ENCODE results near the gene POU3F2. TPM values are rescaled to one million over a fixed set of nuclear protein-coding genes. Genes with fewer than 3 reads are reported as not detected.

POU3F2 gene
- total and polyA plus RNA-seq, 9 of the 15 experiments (the other 6 are each of a cell fraction or from before 2014, with no cell fraction given) = 0.08 to 0.46 (median 0.36) TPM

DNA sequence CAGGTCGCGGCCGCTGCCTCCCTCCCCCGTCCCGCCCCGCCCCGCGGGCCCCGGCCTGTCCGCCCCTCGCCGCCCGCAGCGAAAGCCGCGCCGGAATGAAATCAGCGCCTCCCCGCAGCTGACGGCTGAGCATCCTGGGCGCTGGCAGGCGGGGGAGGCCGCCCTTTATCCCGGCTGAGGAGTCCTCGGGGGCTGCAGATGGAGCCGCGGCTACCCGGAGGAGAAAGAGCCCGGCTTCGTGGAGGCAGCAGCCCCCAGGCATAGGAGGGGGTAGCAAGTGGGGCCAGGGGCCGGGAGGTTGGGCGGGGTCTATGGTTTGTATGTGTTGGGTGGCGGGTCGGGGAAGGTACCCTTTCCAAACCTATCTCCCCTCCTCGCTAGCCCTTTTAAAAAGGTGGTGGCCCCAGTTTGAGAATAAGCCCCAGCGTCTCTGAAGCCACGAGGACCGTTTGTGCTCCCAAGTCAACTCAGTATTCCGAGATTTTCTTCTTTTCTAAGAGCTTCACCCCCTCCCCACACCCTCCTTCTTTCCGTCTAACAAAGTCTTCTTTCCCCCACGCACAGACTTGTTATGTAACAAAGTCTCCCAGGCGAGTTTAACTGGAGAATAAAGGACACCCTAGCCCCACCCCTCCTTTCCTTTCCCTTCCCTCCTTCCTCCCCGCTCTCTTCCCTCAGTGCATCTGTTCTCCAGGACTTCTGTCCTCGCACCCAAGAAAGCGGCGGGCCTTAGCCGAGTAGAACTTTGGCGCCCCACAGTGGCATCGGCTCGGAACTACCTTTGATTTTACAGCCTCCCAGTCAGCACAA lies 11.0 kb downstream of the POU3F2 start (continued):
- TF ChIP-seq SP2 (IDR thresholded peaks at IDR 0.05; ENCODE audit: extremely low read depth, low read depth, low read length, poor library complexity, severe bottlenecking) (no peak), KAT2B (IDR thresholded peaks at IDR 0.05; ENCODE audit: low read depth, low read length) (no peak), SMAD3 (CRISPR knock-in tag; conservative IDR thresholded peaks at IDR 0.05) (no peak), HLTF (IDR thresholded peaks at IDR 0.05) (no peak), MECOM (CRISPR knock-in tag; IDR thresholded peaks at IDR 0.05) (no peak), RNF2 (IDR thresholded peaks at IDR 0.05) (no peak), NELFE (IDR thresholded peaks at IDR 0.05; ENCODE audit: insufficient read depth, insufficient read length) (no peak), TAF9B (IDR thresholded peaks at IDR 0.05; ENCODE audit: partially characterized antibody) (no peak), RFX5 (IDR thresholded peaks at IDR 0.05; ENCODE audit: low read depth, low read length) (no peak), ZNF232 (CRISPR knock-in tag; IDR thresholded peaks at IDR 0.05) (no peak), ARID1B (IDR thresholded peaks at IDR 0.05) (no peak), ZNF121 (CRISPR knock-in tag; conservative IDR thresholded peaks at IDR 0.05) (no peak), MTF1 (CRISPR knock-in tag; IDR thresholded peaks at IDR 0.05; ENCODE audit: borderline replicate concordance) (no peak), HDAC6 (IDR thresholded peaks at IDR 0.05; ENCODE audit: low read depth, low read length) (no peak), ZNF239 (CRISPR knock-in tag; IDR thresholded peaks at IDR 0.05) (no peak), KLF13 (tag; IDR thresholded peaks at IDR 0.05; ENCODE audit: borderline replicate concordance, low read depth) (no peak), KLF16 (IDR thresholded peaks at IDR 0.05) (0 out of 2 replicates have a peak, but pooled peaks have one; percentile 5), RFX1 (IDR thresholded peaks at IDR 0.05) (no peak)
- TF ChIP-seq, protein P1, sequence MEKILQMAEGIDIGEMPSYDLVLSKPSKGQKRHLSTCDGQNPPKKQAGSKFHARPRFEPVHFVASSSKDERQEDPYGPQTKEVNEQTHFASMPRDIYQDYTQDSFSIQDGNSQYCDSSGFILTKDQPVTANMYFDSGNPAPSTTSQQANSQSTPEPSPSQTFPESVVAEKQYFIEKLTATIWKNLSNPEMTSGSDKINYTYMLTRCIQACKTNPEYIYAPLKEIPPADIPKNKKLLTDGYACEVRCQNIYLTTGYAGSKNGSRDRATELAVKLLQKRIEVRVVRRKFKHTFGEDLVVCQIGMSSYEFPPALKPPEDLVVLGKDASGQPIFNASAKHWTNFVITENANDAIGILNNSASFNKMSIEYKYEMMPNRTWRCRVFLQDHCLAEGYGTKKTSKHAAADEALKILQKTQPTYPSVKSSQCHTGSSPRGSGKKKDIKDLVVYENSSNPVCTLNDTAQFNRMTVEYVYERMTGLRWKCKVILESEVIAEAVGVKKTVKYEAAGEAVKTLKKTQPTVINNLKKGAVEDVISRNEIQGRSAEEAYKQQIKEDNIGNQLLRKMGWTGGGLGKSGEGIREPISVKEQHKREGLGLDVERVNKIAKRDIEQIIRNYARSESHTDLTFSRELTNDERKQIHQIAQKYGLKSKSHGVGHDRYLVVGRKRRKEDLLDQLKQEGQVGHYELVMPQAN (IDR thresholded peaks at IDR 0.05; ENCODE audit: borderline replicate concordance) = no peak
- TF ChIP-seq, protein P2, sequence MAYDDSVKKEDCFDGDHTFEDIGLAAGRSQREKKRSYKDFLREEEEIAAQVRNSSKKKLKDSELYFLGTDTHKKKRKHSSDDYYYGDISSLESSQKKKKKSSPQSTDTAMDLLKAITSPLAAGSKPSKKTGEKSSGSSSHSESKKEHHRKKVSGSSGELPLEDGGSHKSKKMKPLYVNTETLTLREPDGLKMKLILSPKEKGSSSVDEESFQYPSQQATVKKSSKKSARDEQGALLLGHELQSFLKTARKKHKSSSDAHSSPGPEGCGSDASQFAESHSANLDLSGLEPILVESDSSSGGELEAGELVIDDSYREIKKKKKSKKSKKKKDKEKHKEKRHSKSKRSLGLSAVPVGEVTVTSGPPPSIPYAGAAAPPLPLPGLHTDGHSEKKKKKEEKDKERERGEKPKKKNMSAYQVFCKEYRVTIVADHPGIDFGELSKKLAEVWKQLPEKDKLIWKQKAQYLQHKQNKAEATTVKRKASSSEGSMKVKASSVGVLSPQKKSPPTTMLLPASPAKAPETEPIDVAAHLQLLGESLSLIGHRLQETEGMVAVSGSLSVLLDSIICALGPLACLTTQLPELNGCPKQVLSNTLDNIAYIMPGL (CRISPR knock-in tag; IDR thresholded peaks at IDR 0.05) = no peak
- TF ChIP-seq, protein P3, sequence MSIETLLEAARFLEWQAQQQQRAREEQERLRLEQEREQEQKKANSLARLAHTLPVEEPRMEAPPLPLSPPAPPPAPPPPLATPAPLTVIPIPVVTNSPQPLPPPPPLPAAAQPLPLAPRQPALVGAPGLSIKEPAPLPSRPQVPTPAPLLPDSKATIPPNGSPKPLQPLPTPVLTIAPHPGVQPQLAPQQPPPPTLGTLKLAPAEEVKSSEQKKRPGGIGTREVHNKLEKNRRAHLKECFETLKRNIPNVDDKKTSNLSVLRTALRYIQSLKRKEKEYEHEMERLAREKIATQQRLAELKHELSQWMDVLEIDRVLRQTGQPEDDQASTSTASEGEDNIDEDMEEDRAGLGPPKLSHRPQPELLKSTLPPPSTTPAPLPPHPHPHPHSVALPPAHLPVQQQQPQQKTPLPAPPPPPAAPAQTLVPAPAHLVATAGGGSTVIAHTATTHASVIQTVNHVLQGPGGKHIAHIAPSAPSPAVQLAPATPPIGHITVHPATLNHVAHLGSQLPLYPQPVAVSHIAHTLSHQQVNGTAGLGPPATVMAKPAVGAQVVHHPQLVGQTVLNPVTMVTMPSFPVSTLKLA (conservative IDR thresholded peaks at IDR 0.05) = no peak
